ENCODE results near the gene NAPG.

GRCh38 chr18:10515456-10515855, 10.4 kb upstream of the NAPG start:
- TF ChIP-seq CTCF (conservative IDR thresholded peaks at IDR 0.05 in 1 of 2, IDR thresholded peaks at IDR 0.05 in 1 of 2; ENCODE audit: extremely low read depth in 1 of 2, insufficient read depth in 1 of 2, low read depth in 1 of 2, low read length in 2 of 2) (no peak), EZH2 (IDR thresholded peaks at IDR 0.05; ENCODE audit: borderline replicate concordance, low read length) (no peak)
